Glutamatergic neuron (in vitro differentiated cells): ENCODE measurements around the gene TCFL5. TPM values are rescaled to one million over a fixed set of nuclear protein-coding genes. Genes with fewer than 3 reads are reported as not detected.

Source experiments
- DNase-seq: peaks from one replicate; pipeline ENCODE4 v3.0.0; 2022
- H3K27ac Mint-ChIP-seq: one replicate; pipeline ENCODE4 v1.8.0; 2020; ENCODE audit warnings: mild to moderate bottlenecking, mixed read lengths, inconsistent platforms; ENCODE audit not compliant: unreplicated experiment
- H3K27me3 Mint-ChIP-seq: one replicate; pipeline ENCODE4 v1.8.0; 2020; ENCODE audit warnings: mild to moderate bottlenecking, moderate library complexity, mixed read lengths, inconsistent platforms; ENCODE audit not compliant: unreplicated experiment
- H3K36me3 Mint-ChIP-seq: one replicate; pipeline ENCODE4 v1.8.0; 2020; ENCODE audit warnings: mild to moderate bottlenecking, mixed read lengths, inconsistent platforms; ENCODE audit not compliant: unreplicated experiment
- H3K4me1 Mint-ChIP-seq: one replicate; pipeline ENCODE4 v1.8.0; 2020; ENCODE audit warnings: mild to moderate bottlenecking, low read depth, mixed read lengths, inconsistent platforms; ENCODE audit not compliant: unreplicated experiment
- H3K4me3 Mint-ChIP-seq: one replicate; pipeline ENCODE4 v1.8.0; 2020; ENCODE audit warnings: mild to moderate bottlenecking, mixed read lengths, inconsistent platforms; ENCODE audit not compliant: unreplicated experiment
- H3K9me3 Mint-ChIP-seq: one replicate; pipeline ENCODE4 v1.8.0; 2020; ENCODE audit warnings: mild to moderate bottlenecking, moderate library complexity, mixed read lengths, inconsistent platforms; ENCODE audit not compliant: unreplicated experiment
- long read RNA-seq: library from polyadenylated mRNA; unstranded; transcript quantifications from one replicate; pipeline ENCODE4 v2.0.0, GENCODE V29; 2020; ENCODE audit not compliant: unreplicated experiment
- total RNA-seq: library from RNA; stranded (reverse); fragmentation: NEBNext Ultra II Directional; extraction: Animal tissue kit (Norgen Biotek cat#: 25700); gene quantifications from one replicate; pipeline ENCODE4 v1.2.1, GENCODE V29; 2021; ENCODE audit not compliant: unreplicated experiment
- TF ChIP-seq, protein P1 (sequence below): fragments of 200-600 bp; sonication (generic); IDR thresholded peaks from one replicate; pipeline ENCODE4 v1.5.0; 2021; ENCODE audit not compliant: partially characterized antibody, unreplicated experiment

TCFL5 gene
- 12.6 TPM for total RNA-seq
- long read RNA-seq, partial matches to known transcripts = 0 of 2 reads
- long read RNA-seq, other reads (novel, unspliced or antisense) = 2 of 2 reads

DNA sequence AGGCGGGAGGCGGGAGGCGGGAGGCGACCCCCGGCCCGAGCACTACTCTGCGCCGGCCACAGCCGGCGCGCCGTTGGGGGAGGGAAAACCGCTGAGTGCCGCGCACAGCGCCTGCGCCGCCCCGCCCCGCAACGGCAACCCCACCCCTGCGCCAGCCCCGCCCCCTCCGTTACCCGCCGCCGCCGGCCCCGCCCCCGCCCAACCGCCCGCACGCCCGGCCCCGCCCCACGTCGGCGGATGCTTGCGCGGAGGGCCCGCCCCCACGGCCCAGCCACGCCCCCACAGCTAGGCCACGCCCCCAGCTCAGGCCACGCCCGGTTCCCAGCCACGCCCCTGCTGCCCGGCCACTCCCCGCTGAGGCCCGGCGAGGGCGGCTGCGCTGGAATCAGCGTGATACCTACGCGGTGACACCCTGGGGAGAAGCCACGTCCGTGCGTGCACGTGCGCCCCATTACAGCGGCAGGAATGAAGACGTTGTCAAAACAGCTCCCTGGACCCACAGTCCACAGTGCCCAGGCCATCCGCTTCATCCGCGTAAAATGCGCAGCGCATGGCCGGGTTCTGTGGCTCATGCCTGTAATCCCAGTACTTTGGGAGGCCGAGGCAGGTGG is at the start of gene TCFL5:
TSS of gene TCFL5 (minus strand) at position 97 of the 611 bp plus-strand sequence. CDS start 152 bp downstream, outside the sequence.
- H3K9me3 Mint-ChIP-seq = peaks cover 14% of the 10 kb centered on the region
- peak; percentile 94 for DNase-seq
- peak within 1 kb of the TSS; percentile 87 for H3K4me3 Mint-ChIP-seq
- H3K4me1 Mint-ChIP-seq = peaks cover 17% of the 10 kb centered on the region
- H3K27ac Mint-ChIP-seq = peak within 1 kb of the TSS; percentile 78
- H3K27me3 Mint-ChIP-seq = peaks cover 7% of the 10 kb centered on the region
- H3K36me3 Mint-ChIP-seq = peaks cover 11% of the 10 kb centered on the region
- TF ChIP-seq, protein P1, sequence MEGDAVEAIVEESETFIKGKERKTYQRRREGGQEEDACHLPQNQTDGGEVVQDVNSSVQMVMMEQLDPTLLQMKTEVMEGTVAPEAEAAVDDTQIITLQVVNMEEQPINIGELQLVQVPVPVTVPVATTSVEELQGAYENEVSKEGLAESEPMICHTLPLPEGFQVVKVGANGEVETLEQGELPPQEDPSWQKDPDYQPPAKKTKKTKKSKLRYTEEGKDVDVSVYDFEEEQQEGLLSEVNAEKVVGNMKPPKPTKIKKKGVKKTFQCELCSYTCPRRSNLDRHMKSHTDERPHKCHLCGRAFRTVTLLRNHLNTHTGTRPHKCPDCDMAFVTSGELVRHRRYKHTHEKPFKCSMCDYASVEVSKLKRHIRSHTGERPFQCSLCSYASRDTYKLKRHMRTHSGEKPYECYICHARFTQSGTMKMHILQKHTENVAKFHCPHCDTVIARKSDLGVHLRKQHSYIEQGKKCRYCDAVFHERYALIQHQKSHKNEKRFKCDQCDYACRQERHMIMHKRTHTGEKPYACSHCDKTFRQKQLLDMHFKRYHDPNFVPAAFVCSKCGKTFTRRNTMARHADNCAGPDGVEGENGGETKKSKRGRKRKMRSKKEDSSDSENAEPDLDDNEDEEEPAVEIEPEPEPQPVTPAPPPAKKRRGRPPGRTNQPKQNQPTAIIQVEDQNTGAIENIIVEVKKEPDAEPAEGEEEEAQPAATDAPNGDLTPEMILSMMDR = no peak

DNA sequence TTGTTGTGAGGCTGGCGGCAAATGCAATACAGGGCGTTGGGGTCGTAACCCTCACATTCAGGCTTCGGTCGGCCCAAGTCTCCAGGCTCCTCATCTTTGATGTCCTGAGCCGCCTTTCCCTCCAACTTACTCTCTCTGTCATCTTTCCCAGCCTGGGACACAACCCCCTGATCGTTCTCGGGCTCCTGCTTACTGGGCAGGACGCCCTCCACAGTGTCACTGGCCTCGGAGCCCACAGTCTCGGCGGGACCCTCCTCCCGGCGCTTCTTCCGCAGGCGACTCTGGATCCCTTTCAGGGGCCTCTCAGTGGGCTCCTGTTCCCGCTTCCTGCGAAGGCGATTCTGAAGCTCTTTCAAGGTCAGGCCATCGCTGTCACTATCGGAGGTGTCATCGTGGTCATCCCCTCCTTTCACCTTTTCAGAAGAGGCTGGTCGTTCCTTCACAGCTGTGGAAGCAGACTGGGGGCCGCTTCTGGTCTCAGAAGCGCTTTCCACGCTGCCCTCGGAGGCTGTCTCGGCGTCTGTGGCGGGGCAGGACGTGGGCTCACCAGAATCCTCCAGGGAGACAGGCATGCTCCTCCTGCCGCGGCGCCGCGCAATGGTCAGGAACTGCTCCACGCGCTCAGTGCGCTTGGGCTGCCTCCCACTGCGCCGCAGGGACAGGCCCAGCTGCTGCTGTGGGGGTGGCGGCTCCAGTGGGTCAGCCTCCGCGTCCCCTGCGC is 49.3 kb upstream of the TCFL5 start:
- no peak for DNase-seq
- no peak overlapping the region for H3K4me3 Mint-ChIP-seq
- H3K27me3 Mint-ChIP-seq = peaks cover 6% of the 10 kb centered on the region
- TF ChIP-seq, protein P1 = no peak
- peaks cover 42% of the 10 kb centered on the region for H3K4me1 Mint-ChIP-seq
- no peaks in the 10 kb centered on the region for H3K36me3 Mint-ChIP-seq
- peaks cover 5% of the 10 kb centered on the region for H3K9me3 Mint-ChIP-seq
- peak overlapping the region; percentile 40 for H3K27ac Mint-ChIP-seq

DNA sequence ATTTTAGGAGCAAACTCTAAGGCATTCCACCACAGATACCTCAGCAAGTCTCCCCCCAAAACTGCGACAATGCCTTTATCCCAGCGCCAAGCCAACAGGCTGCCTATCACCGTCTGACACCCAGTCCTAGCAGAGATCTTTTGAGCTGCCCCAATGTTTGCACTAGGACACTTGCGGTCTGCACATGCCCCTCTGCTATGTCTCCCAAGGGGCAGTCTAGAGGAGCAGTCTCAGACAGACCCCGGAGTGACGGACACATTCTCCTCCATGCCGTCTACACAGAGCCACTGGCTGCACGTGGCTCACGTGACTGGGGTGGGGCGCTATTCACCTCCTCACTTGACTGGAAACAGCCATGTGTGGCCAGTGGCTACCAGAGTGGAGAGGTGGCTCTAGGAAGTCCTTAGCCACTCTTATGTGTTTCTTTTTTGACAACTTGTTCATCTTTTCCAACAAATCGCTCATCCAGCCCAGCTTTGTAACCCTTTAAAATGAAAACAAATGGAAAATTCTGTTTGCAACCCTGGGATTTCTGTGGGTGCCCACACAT is 48.7 kb upstream of the TCFL5 start:
- Mint-ChIP-seq H3K36me3 (peaks cover 2% of the 10 kb centered on the region), H3K27me3 (peaks cover 6% of the 10 kb centered on the region), H3K4me3 (no peak overlapping the region), H3K27ac (peak overlapping the region; percentile 40), H3K4me1 (peaks cover 37% of the 10 kb centered on the region), H3K9me3 (peaks cover 5% of the 10 kb centered on the region)
- no peak for DNase-seq
- TF ChIP-seq, protein P1 = no peak

DNA sequence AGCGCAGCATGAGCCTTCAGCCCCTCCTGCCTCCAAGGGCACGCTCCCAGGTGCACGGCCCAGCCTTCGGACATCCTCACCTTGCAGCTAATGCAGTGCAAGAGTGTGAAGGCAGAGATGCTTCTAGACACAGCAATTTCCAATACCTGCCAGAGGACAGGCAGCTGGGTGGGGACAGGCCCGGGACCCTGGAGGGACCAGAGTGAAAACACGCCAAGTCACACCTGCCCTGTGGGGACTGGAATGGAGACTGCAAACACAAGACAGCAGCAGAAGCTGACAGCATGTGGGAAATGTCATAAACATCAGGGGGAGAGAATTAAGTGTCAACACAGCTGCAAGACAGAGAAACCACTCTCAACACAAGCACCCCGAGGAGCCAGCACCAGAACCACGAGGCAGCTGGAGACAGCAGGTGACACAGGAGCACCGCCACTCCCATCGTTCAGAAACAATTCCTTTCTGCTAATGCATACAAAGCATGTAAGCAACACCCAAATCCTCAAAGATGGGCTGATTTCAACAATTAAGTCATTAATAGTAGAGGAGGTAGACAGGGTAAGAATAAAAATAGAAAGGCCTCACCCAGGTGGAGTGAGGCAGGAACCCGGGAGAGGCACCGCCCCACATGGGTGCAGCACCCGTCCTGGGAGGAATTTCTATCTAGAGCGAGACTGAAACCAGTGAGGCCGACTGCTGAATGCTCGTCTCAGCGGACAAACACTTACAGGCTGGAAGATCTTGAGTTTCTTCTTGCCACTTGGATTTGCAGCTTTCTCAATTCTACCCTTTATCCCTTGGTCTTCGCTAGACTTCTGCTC is 47.6 kb upstream of the TCFL5 start:
- no peaks in the 10 kb centered on the region for H3K9me3 Mint-ChIP-seq
- no peak overlapping the region for H3K4me3 Mint-ChIP-seq
- H3K4me1 Mint-ChIP-seq = peaks cover 35% of the 10 kb centered on the region
- TF ChIP-seq, protein P1 = no peak
- no peak for DNase-seq
- peaks cover 3% of the 10 kb centered on the region for H3K27me3 Mint-ChIP-seq
- H3K27ac Mint-ChIP-seq = peak overlapping the region; percentile 12
- peaks cover 8% of the 10 kb centered on the region for H3K36me3 Mint-ChIP-seq
